Measurements from ENCODE around the gene ZSCAN12. TPM values are rescaled to one million over a fixed set of nuclear protein-coding genes. Genes with fewer than 3 reads are reported as not detected.

Gene ZSCAN12
- total RNA-seq, 1 donor from 2014 or later: 12.4 TPM

DNA sequence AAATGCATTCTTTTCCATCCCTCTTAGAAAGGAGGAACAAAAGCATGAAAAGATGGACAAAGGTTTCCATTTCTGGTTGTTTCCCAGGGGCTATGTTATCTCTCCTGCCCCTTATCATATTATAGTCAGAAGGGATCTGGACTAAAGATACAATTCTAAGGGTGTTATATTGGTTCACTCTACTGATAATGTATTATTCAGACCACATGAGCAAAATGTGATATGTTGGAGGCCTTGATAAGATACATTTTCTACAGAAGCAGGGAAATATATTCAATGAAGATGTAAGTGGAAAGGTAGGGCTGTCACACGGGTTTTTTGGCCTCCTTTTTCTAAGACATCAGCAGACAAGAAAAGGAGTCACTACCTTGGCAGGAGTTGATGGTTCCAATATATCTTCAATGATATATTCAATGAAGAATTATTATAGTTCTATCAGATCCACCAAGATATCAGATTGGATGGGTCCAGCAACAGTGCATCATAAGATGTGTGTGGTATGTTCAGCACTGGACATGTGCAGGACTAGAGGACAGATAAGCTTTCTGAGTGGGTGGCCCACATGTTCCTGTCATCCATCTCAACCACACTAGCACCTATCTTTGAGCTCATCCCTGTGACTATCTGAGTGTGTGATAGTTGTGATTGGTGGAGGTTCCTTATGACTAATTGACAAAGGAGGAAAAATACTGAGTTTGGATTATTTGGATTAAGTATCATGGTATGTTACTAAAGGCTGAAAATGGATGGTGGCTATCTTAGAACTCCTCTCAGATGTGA lies 55.5 kb downstream of the ZSCAN12 start:
- TF ChIP-seq, protein P1, sequence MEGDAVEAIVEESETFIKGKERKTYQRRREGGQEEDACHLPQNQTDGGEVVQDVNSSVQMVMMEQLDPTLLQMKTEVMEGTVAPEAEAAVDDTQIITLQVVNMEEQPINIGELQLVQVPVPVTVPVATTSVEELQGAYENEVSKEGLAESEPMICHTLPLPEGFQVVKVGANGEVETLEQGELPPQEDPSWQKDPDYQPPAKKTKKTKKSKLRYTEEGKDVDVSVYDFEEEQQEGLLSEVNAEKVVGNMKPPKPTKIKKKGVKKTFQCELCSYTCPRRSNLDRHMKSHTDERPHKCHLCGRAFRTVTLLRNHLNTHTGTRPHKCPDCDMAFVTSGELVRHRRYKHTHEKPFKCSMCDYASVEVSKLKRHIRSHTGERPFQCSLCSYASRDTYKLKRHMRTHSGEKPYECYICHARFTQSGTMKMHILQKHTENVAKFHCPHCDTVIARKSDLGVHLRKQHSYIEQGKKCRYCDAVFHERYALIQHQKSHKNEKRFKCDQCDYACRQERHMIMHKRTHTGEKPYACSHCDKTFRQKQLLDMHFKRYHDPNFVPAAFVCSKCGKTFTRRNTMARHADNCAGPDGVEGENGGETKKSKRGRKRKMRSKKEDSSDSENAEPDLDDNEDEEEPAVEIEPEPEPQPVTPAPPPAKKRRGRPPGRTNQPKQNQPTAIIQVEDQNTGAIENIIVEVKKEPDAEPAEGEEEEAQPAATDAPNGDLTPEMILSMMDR (conservative IDR thresholded peaks at IDR 0.05): no peak
- DNase-seq (ENCODE audit: extremely low spot score, unreplicated experiment): no peak
- Mint-ChIP-seq H3K36me3 (no peaks in the 10 kb centered on the region), H3K4me1 (ENCODE audit: unreplicated experiment) (no peaks in the 10 kb centered on the region), H3K27me3 (peaks cover 42% of the 10 kb centered on the region), H3K27ac (no peak overlapping the region), H3K4me3 (no peak overlapping the region), H3K9me3 (no peaks in the 10 kb centered on the region)

DNA sequence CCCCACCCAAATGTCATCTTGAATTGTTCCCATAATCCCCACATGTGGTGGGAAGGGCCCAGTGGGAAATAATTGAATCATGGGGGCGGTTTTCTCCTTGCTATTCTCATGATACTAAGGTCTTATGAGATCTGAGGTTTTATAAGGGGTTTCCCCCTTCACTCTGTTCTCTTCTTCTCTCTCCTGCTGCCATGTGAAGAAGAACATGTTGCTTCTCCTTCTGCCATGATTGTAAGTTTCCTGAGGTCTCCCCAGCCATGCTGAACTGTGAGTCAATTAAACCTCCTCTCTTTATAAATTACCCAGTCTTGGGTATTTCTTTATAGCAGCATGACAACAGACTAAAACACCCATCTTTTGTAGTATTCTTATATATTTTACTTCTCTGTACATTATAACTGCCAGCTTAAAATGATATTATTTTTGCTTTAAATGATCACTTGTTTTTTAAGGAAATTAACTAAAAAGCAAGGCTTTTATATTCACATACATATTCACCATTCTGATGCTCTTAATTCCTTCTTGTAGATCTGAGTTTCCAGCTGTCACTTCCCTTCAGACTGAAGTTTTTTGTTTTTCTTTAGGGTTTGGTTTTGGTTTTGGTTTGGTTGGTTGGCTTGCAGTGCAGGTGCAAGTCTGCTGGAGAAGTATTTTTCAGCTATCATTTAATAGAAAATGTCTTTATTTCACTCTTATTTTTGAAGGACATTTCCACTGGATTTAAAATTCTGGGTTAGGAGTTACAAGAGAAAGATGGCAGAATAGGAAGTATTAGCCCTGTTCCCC lies 59.0 kb downstream of the ZSCAN12 start:
- Mint-ChIP-seq H3K36me3 (no peaks in the 10 kb centered on the region), H3K27me3 (peaks cover 13% of the 10 kb centered on the region), H3K27ac (no peak overlapping the region), H3K9me3 (no peaks in the 10 kb centered on the region), H3K4me1 (ENCODE audit: unreplicated experiment) (no peaks in the 10 kb centered on the region), H3K4me3 (no peak overlapping the region)
- TF ChIP-seq, protein P1 (conservative IDR thresholded peaks at IDR 0.05): no peak
- no peak for DNase-seq (ENCODE audit: extremely low spot score, unreplicated experiment)

DNA sequence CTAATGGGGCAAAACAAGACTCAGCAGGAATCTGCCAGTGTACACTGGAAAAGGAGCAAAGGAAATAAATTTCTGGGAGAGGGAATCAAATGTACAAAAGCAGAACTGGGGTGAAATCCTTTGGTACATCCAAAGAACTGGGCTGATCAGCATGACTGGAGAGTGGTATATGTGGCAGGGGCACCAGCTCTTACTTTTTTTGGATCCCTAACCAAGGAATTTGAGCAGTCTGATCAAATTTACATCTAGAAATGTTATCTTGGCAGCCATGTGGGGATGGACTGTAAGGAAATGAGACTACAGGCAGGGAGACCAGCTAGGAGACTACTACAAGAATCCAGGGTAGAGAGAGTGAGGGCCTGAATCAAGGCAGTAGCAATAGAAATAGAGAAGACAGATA lies 62.4 kb downstream of the ZSCAN12 start:
- DNase-seq (ENCODE audit: extremely low spot score, unreplicated experiment): no peak
- Mint-ChIP-seq H3K27me3 (no peaks in the 10 kb centered on the region), H3K9me3 (no peaks in the 10 kb centered on the region), H3K27ac (no peak overlapping the region), H3K36me3 (peaks cover 5% of the 10 kb centered on the region), H3K4me3 (no peak overlapping the region), H3K4me1 (ENCODE audit: unreplicated experiment) (peaks cover 5% of the 10 kb centered on the region)
- TF ChIP-seq, protein P1 (conservative IDR thresholded peaks at IDR 0.05): no peak

DNA sequence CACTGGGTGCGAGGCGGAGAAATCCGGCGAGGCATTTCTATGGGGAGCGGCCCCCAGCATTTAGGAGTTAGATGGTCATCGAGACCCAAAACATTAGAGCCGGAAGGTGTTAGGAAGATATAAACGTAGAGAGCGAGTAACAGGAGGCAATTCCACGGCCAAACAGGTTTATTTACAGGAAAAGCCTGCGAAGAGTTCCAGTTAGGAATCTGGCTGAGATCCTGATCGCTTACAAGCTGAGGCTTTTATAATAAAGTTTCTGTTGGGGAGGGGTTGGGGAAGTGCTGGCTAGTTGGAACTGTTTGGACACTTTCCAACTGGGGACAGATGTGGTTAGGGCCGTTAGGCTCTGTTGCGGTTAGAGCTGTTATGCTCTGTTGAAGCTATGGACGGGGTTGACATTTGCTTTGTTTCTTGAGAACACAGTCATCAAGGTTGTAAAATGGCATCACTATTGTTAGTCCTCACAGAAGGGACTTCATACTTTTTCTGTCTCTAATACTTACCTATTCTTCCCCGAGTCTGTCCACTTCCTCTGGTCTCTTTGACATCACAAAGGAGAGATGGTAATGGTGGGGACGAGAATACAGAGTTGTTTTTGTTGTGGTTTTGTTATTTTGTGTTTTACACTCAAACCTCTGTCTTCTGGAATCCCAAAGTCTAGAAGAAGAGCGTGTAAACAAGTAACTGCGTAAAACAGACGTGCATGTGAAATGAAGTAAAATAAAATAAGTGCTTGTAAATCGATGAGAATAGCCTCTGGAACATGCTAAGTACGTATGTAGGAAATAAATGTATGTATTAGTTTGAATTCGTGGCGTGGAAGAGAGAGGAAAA lies 63.0 kb downstream of the ZSCAN12 start:
- Mint-ChIP-seq H3K27me3 (no peaks in the 10 kb centered on the region), H3K4me3 (no peak overlapping the region), H3K27ac (no peak overlapping the region), H3K4me1 (ENCODE audit: unreplicated experiment) (peaks cover 5% of the 10 kb centered on the region), H3K9me3 (no peaks in the 10 kb centered on the region), H3K36me3 (peaks cover 5% of the 10 kb centered on the region)
- DNase-seq (ENCODE audit: extremely low spot score, unreplicated experiment): no peak
- TF ChIP-seq, protein P1 (conservative IDR thresholded peaks at IDR 0.05): no peak

DNA sequence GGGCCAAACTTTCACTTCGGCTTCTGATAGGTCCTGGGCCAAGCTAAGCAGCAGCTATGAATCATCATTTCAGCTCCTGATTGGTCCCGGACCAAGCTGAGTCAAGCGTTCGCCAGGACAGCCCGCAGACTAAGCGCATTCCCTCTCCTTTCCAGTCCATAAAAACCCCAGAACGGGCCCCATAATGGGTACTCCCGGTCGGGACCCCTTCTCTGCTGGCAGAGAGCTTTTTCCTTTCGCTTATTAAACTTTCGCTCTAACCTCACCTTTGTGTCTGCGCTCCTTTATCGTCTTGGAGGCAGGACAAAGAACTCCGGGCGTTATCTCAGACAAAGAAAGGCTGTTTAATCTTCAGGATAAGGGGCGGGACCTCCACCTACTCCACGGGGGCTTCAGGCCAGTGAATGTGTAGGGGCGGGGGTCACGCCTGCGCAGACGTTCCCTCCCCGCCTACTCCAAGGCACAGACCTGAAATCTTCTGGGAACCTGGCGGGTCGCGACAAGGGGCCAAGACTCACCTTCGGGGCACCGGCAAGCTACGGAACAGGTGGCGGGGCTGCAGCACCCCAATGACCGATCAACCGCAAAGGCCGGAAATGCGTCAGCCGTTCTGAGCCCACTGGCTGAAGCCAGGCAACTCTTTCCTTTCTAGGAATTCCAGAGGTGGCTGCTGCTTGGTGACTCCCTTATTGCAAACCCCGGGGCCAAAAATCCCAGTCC lies 63.8 kb downstream of the ZSCAN12 start, which contains the start of gene ZSCAN31:
Gene ZSCAN31 (minus strand): TSS at position 585 of the 720 bp plus-strand sequence. CDS start 6,465 bp downstream, outside the sequence.
- Mint-ChIP-seq H3K4me1 (ENCODE audit: unreplicated experiment) (peaks cover 5% of the 10 kb centered on the region), H3K27me3 (no peaks in the 10 kb centered on the region), H3K27ac (no peak within 1 kb of the TSS), H3K9me3 (no peaks in the 10 kb centered on the region), H3K4me3 (no peak within 1 kb of the TSS), H3K36me3 (peaks cover 8% of the 10 kb centered on the region)
- peak; percentile 88 for DNase-seq (ENCODE audit: extremely low spot score, unreplicated experiment)
- TF ChIP-seq, protein P1 (conservative IDR thresholded peaks at IDR 0.05): no peak

Measured in type B pancreatic cell (in vitro differentiated cells).